Endothelial cell of umbilical vein (primary cell): Measurements from ENCODE around the gene FERMT2. TPM values are rescaled to one million over a fixed set of nuclear protein-coding genes. Genes with fewer than 3 reads are reported as not detected.

Experiments used
- BruUV-seq: library from RNA; stranded (reverse); fragments of 400-500 nt; replicated peaks from 2 replicates; lab custom pipeline; 2021; lab: Mats Ljungman, UMichigan
- CTCF ChIA-PET: fragments of 300-600, 350-600 bp; sonication (Branson Sonifier 250); formaldehyde crosslinking; loops from one replicate; lab custom pipeline; 2021; ENCODE audit warnings: antibody characterized with exemption, inconsistent platforms; lab: Charles Lee
- POLR2A ChIA-PET: fragments of 300-600, 350-600 bp; sonication (Branson Sonifier 250); formaldehyde crosslinking; loops from one replicate; lab custom pipeline; 2021; ENCODE audit warnings: antibody characterized with exemption, inconsistent platforms; lab: Charles Lee
- DNase-seq: peaks from one replicate; pipeline ENCODE4 v3.0.0-alpha.2; 2011; ENCODE audit warnings: low read depth, low spot score
- FAIRE-seq: peaks from 2 replicates; lab custom pipeline; 2011; peaks lifted over from hg19 to GRCh38; lab: Jason Lieb, UNC
- H2AFZ ChIP-seq: 2 replicates; pipeline ENCODE4 v1.6.0; 2012; ENCODE audit warnings: low read depth, low read length, control low read depth, inconsistent platforms
- H3K27ac ChIP-seq: 2 replicates; pipeline ENCODE4 v1.5.1; 2011; ENCODE audit warnings: low read depth, mild to moderate bottlenecking, control low read depth, low read length, moderate library complexity; ENCODE audit not compliant: insufficient read depth
- H3K27me3 ChIP-seq, 2 experiments: 2 replicates each; pipeline versions ENCODE4 v1.6.0 to v1.6.1; 2011; ENCODE audit warnings: low read length in 2 of 2, mixed read lengths in 1 of 2; ENCODE audit not compliant: control insufficient read depth in 2 of 2, insufficient read depth in 2 of 2
- H3K36me3 ChIP-seq, 2 experiments: 2 replicates in 1 of 2; 3 replicates in 1 of 2; pipeline ENCODE4 v1.5.1; 2011; ENCODE audit warnings: low read length in 2 of 2, mild to moderate bottlenecking in 1 of 2, moderate library complexity in 1 of 2; ENCODE audit not compliant: control insufficient read depth in 2 of 2, insufficient read depth in 2 of 2; ENCODE audit errors: extremely low read depth in 1 of 2
- H3K4me1 ChIP-seq: 3 replicates; pipeline ENCODE4 v1.5.1; 2011; ENCODE audit warnings: mild to moderate bottlenecking, low read length; ENCODE audit not compliant: control insufficient read depth, insufficient read depth; ENCODE audit errors: extremely low read depth
- H3K4me2 ChIP-seq: 2 replicates; pipeline ENCODE4 v1.6.1; 2011; ENCODE audit warnings: low read length, control low read depth, mixed read lengths; ENCODE audit not compliant: insufficient read depth
- H3K4me3 ChIP-seq, 3 experiments: fragments of 200-600 bp in 1 of 3; sonication (generic), shearing (Covaris generic) in 1 of 3; replicated peaks in 1 of 3; 2 replicates each; pipeline ENCODE4 v1.5.1; 2011 to 2016; ENCODE audit warnings: control low read depth in 3 of 3, low read length in 3 of 3, mild to moderate bottlenecking in 2 of 3, inconsistent platforms in 1 of 3, low read depth in 1 of 3, moderate library complexity in 1 of 3; ENCODE audit not compliant: insufficient read depth in 1 of 3
- H3K79me2 ChIP-seq: 2 replicates; pipeline ENCODE4 v1.6.0; 2012; ENCODE audit warnings: low read length, inconsistent platforms; ENCODE audit not compliant: control insufficient read depth, insufficient read depth
- H3K9ac ChIP-seq: replicated peaks from 2 replicates; pipeline ENCODE3; 2011; ENCODE audit warnings: low read length, control low read depth; ENCODE audit not compliant: insufficient read depth; ENCODE audit errors: extremely low read depth
- H3K9me1 ChIP-seq: replicated peaks from 3 replicates; pipeline ENCODE4 v1.6.0; 2011; ENCODE audit warnings: mild to moderate bottlenecking, low read length; ENCODE audit not compliant: control insufficient read depth, insufficient read depth; ENCODE audit errors: extremely low read depth
- H3K9me3 ChIP-seq: replicated peaks from 2 replicates; pipeline ENCODE4 v1.5.1; 2012; ENCODE audit warnings: low read length, inconsistent platforms; ENCODE audit not compliant: control insufficient read depth, insufficient read depth
- H4K20me1 ChIP-seq: replicated peaks from 2 replicates; pipeline ENCODE3; 2011; ENCODE audit warnings: mild to moderate bottlenecking, low read length; ENCODE audit not compliant: control insufficient read depth, insufficient read depth; ENCODE audit errors: extremely low read depth
- EZH2 ChIP-seq: IDR thresholded peaks from 2 replicates; pipeline ENCODE4 v1.6.1; 2012; ENCODE audit warnings: borderline replicate concordance, low read depth, mild to moderate bottlenecking, moderate library complexity, low read length, inconsistent platforms; ENCODE audit not compliant: severe bottlenecking
- FOS ChIP-seq: IDR thresholded peaks from 2 replicates; pipeline ENCODE4 v1.6.1; 2011; ENCODE audit warnings: mild to moderate bottlenecking, low read length, moderate library complexity, borderline replicate concordance; ENCODE audit not compliant: insufficient read depth
- JUN ChIP-seq: IDR thresholded peaks from 2 replicates; pipeline ENCODE4 v1.6.1; 2011; ENCODE audit warnings: borderline replicate concordance, low read depth; ENCODE audit not compliant: insufficient read length, insufficient read depth
- MYC ChIP-seq: IDR thresholded peaks from one replicate; pipeline ENCODE4 v1.6.1; 2011; ENCODE audit warnings: mild to moderate bottlenecking, low read depth, low read length
- POLR2A ChIP-seq: IDR thresholded peaks from 2 replicates; pipeline ENCODE4 v1.6.1; 2012; ENCODE audit warnings: low read depth, mild to moderate bottlenecking, control low read depth, low read length
- POLR2AphosphoS5 ChIP-seq: IDR thresholded peaks from 2 replicates; pipeline ENCODE4 v1.6.1; 2012; ENCODE audit warnings: low read depth, mild to moderate bottlenecking, control low read depth, low read length, moderate library complexity; ENCODE audit not compliant: insufficient read depth
- dilution Hi-C: fragments of 300-500 bp; cut with MboI; formaldehyde crosslinking; loops from one replicate; pipeline ENCODE4 v1.15.0; 2019; ENCODE audit warnings: low sequenced_read_pairs; ENCODE audit not compliant: extremely low pct_ligation_motif_present
- intact Hi-C: fragments of 100-400 bp; cut with micrococcal nuclease; formaldehyde crosslinking; loops from one replicate; pipeline ENCODE4 v1.10.0; 2022
- polyA plus RNA-seq, 4 experiments: library from polyadenylated mRNA; depleted of rRNA in 3 of 4; stranded (reverse) in 3 of 4; unstranded in 1 of 4; fragments of >200 nt; gene quantifications; 2 replicates each; pipeline versions ENCODE4 v1.2.1 to v1.2.3, GENCODE V29; 2011 to 2012; ENCODE audit warnings: missing spikeins in 1 of 4
- total RNA-seq: library from RNA; stranded (reverse); gene quantifications from 2 replicates; pipeline ENCODE4 v1.2.3, GENCODE V29; 2021
- TF ChIP-seq, protein P1 (sequence below), 2 donors: IDR thresholded peaks; 1 replicate in 1 of 2; 2 replicates in 1 of 2; pipeline ENCODE4 v1.5.1; 2011; ENCODE audit warnings: low read length in 2 of 2, mild to moderate bottlenecking in 2 of 2, moderate library complexity in 2 of 2, control low read depth in 1 of 2, inconsistent platforms in 1 of 2, low read depth in 1 of 2; ENCODE audit not compliant: insufficient read depth in 1 of 2; ENCODE audit errors: extremely low read depth in 1 of 2
- TF ChIP-seq, protein P2 (sequence below): IDR thresholded peaks from 2 replicates; pipeline ENCODE4 v1.6.1; 2011; ENCODE audit not compliant: insufficient read depth, insufficient read length

The FERMT2 gene
- total and polyA plus RNA-seq, 2 donors (not counting 3 experiments of a cell fraction or from before 2014, with no cell fraction given) = 58.7 to 108 TPM

DNA sequence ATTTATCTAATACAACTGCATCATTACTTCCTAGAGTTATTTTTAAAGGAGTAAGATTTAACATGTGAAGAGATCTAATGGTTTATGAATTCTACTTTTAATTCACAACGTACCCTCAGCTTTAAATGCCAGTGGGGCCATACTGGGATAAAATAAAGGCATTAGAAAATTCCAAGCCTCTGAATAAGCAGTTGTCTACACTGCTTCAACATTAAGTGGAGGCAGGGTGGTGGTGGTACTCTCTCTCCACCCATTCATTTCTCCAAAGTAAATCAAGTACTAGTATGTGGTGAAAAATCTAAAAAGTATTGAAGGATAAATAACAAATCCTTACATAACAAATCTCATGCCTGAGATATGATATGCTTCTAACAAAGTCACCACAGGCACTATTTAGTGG is 52.4 kb downstream of the FERMT2 start:
- no peaks in the 10 kb centered on the region for H3K9me3 ChIP-seq
- intact Hi-C loops (no loop called here), dilution Hi-C loops (no loop called here)
- peaks cover 3% of the 10 kb centered on the region for H4K20me1 ChIP-seq
- POLR2A ChIA-PET = no interaction called here
- DNase-seq (no peak), FAIRE-seq (no peak)
- H3K79me2 ChIP-seq = peaks cover 66% of the 10 kb centered on the region
- no peaks in the 10 kb centered on the region for H3K27me3 ChIP-seq
- peaks cover 2 to 6% of the 10 kb centered on the region in 2 experiments for H3K36me3 ChIP-seq
- CTCF ChIA-PET = interaction anchor here (1.1 kb wide), 1 partner anchor 9 kb away, joined by 3 read pairs; no protein-coding TSS in a partner anchor
- H3K9me1 ChIP-seq = no peaks in the 10 kb centered on the region
- H3K4me3 ChIP-seq = no peak overlapping the region
- no peak overlapping the region for H3K27ac ChIP-seq
- peaks cover 20% of the 10 kb centered on the region for H3K4me1 ChIP-seq
- no peak overlapping the region for H2AFZ ChIP-seq
- no TSS peak for BruUV-seq
- no peak overlapping the region for H3K9ac ChIP-seq
- H3K4me2 ChIP-seq = no peak overlapping the region
- TF ChIP-seq MYC (no peak), POLR2AphosphoS5 (no peak), FOS (no peak), EZH2 (no peak), POLR2A (no peak), JUN (no peak)
- TF ChIP-seq, protein P1, sequence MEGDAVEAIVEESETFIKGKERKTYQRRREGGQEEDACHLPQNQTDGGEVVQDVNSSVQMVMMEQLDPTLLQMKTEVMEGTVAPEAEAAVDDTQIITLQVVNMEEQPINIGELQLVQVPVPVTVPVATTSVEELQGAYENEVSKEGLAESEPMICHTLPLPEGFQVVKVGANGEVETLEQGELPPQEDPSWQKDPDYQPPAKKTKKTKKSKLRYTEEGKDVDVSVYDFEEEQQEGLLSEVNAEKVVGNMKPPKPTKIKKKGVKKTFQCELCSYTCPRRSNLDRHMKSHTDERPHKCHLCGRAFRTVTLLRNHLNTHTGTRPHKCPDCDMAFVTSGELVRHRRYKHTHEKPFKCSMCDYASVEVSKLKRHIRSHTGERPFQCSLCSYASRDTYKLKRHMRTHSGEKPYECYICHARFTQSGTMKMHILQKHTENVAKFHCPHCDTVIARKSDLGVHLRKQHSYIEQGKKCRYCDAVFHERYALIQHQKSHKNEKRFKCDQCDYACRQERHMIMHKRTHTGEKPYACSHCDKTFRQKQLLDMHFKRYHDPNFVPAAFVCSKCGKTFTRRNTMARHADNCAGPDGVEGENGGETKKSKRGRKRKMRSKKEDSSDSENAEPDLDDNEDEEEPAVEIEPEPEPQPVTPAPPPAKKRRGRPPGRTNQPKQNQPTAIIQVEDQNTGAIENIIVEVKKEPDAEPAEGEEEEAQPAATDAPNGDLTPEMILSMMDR (IDR thresholded peaks at IDR 0.05; ENCODE audit: extremely low read depth in 1 of 2, insufficient read depth in 1 of 2, low read depth in 1 of 2, low read length in 2 of 2) = no peak
- TF ChIP-seq, protein P2, sequence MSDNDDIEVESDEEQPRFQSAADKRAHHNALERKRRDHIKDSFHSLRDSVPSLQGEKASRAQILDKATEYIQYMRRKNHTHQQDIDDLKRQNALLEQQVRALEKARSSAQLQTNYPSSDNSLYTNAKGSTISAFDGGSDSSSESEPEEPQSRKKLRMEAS = no peak
